Activated naive CD4-positive, alpha-beta T cell (primary cell): ENCODE measurements around the gene QKI.

ENCODE experiments used
- DNase-seq, 4 experiments: peaks; one replicate each; lab custom pipeline; 2025; lab: John Stamatoyannopoulos, UW

Gene QKI

GRCh38 chr6:163617549-163617948, 203.0 kb downstream of the QKI start:
- no peak for DNase-seq

- no peak for DNase-seq
These were observed 205.6 kb downstream of the QKI start for GRCh38 chr6:163620101-163620500.

- DNase-seq: no peak
These were observed 206.3 kb downstream of the QKI start for GRCh38 chr6:163620670-163621330.

GRCh38 chr6:163625265-163625664, 210.7 kb downstream of the QKI start:
- DNase-seq: no peak

GRCh38 chr6:163626073-163626867, 211.8 kb downstream of the QKI start:
- DNase-seq: no peak

- DNase-seq: no peak
These were observed 212.9 kb downstream of the QKI start for GRCh38 chr6:163627274-163628062.
